ENCODE data around the gene MYOM1. TPM values are rescaled to one million over a fixed set of nuclear protein-coding genes. Genes with fewer than 3 reads are reported as not detected.

The MYOM1 gene
- total RNA-seq, 1 donor from 2014 or later: 1.2 TPM

DNA sequence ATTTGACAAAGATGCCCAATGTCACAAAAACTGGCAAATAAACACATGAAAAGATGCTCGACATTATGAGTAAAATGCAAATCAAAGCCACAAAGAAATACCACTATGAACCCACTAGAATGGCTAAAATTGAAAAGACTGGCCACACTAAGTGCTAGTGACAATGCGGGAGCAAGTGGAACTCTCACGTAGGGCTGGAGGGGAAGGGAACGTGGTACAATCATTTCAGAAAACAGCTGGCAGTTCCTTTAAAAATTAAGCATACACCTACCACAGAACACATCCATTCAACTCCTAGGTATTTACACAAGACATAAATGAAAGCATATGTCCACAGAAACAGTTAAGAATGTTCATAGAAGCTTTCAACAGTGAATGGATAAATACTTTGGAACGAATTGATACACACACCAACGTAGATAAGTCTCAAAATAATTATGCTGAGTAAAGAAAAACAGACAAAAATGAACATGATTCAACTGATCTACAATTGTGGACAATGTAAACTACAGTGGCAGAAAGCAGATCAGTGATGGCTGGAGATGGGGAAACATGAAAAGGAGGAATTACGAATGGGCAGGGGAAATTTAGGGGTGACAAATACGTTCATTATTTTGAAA is 71.7 kb downstream of the MYOM1 start:
- TF ChIP-seq POLR2A (IDR thresholded peaks at IDR 0.05) (no peak), POLR2AphosphoS5 (IDR thresholded peaks at IDR 0.05; ENCODE audit: insufficient read depth in 1 of 2, low read depth in 1 of 2) (no peak)
- TF ChIP-seq, protein P1, sequence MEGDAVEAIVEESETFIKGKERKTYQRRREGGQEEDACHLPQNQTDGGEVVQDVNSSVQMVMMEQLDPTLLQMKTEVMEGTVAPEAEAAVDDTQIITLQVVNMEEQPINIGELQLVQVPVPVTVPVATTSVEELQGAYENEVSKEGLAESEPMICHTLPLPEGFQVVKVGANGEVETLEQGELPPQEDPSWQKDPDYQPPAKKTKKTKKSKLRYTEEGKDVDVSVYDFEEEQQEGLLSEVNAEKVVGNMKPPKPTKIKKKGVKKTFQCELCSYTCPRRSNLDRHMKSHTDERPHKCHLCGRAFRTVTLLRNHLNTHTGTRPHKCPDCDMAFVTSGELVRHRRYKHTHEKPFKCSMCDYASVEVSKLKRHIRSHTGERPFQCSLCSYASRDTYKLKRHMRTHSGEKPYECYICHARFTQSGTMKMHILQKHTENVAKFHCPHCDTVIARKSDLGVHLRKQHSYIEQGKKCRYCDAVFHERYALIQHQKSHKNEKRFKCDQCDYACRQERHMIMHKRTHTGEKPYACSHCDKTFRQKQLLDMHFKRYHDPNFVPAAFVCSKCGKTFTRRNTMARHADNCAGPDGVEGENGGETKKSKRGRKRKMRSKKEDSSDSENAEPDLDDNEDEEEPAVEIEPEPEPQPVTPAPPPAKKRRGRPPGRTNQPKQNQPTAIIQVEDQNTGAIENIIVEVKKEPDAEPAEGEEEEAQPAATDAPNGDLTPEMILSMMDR (IDR thresholded peaks at IDR 0.05): no peak
- DNase-seq (ENCODE audit: extremely low spot score in 2 of 2): no peak

DNA sequence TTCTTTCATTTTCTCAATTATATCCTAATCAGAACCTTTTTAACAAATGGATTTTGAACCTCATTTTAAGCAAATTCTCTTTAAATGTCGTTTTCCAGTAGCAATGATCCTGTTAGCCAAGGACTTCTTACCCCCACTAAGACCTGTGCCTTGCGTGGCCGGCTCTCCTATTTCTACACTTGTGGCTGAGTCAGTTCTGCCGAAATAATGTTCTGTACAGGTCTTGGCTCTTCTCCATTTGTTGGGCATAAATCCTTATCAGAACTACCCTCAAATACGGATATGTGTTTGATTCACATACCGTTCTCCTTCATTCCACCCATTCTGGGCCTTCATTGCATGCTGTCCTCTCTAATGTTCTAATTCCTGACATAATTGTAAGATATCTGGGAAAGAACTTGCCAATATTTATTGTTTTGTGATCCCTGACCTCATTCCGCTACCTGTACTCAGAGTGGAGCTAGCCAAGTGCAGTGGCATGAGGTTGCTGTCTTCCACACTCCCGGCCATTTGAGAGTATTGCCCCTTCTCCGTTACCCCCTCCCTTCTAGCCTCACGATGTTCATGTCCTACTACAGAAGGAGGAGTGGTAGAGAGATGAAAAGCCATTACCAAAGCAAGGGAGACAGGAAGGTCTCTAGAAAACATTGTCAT is 78.7 kb downstream of the MYOM1 start:
- no peak for DNase-seq (ENCODE audit: extremely low spot score in 2 of 2)
- Histone ChIP-seq H3K36me3 (no peaks in the 10 kb centered on the region), H3K4me3 (no peak overlapping the region), H3K27ac (no peak overlapping the region), H3K9me3 (no peaks in the 10 kb centered on the region), H3K4me1 (no peaks in the 10 kb centered on the region), H3K27me3 (no peaks in the 10 kb centered on the region)
- TF ChIP-seq POLR2A (IDR thresholded peaks at IDR 0.05) (no peak), POLR2AphosphoS5 (IDR thresholded peaks at IDR 0.05; ENCODE audit: insufficient read depth in 1 of 2, low read depth in 1 of 2) (no peak)
- TF ChIP-seq, protein P1 (IDR thresholded peaks at IDR 0.05): no peak
- intact Hi-C loops (cut with DNase I): no loop called here

More for the DNA sequence above, 71.7 kb downstream of the MYOM1 start:
- no peaks in the 10 kb centered on the region for H3K27me3 ChIP-seq
- H3K36me3 ChIP-seq: no peaks in the 10 kb centered on the region
- no peak overlapping the region for H3K4me3 ChIP-seq
- H3K4me1 ChIP-seq: no peaks in the 10 kb centered on the region
- intact Hi-C loops (cut with DNase I): no loop called here
- no peak overlapping the region for H3K27ac ChIP-seq
- no peaks in the 10 kb centered on the region for H3K9me3 ChIP-seq

DNA sequence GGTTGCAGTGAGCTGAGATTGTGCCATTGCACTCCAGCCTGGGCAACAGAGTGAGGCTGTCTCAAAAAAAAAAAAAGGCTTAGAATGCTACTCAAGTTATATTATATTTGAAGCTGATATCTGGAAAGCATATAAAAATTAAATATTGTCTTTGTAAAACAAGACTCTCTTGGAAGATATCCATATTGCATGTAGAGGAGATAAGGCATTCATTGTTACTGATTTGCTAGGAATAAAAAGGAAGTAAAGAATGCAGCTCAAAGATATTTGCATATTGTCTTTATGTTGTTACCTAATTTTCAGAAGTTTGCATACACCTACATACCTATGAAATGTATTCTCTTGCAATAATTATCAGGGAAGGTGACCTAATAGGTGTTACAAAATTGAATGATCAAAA is 79.4 kb downstream of the MYOM1 start:
- Histone ChIP-seq H3K36me3 (no peaks in the 10 kb centered on the region), H3K9me3 (no peaks in the 10 kb centered on the region), H3K4me1 (no peaks in the 10 kb centered on the region), H3K27ac (no peak overlapping the region), H3K27me3 (no peaks in the 10 kb centered on the region), H3K4me3 (no peak overlapping the region)
- intact Hi-C loops (cut with DNase I): no loop called here
- no peak for DNase-seq (ENCODE audit: extremely low spot score in 2 of 2)
- TF ChIP-seq POLR2A (IDR thresholded peaks at IDR 0.05) (no peak), POLR2AphosphoS5 (IDR thresholded peaks at IDR 0.05; ENCODE audit: insufficient read depth in 1 of 2, low read depth in 1 of 2) (no peak)
- TF ChIP-seq, protein P1 (IDR thresholded peaks at IDR 0.05): no peak

DNA sequence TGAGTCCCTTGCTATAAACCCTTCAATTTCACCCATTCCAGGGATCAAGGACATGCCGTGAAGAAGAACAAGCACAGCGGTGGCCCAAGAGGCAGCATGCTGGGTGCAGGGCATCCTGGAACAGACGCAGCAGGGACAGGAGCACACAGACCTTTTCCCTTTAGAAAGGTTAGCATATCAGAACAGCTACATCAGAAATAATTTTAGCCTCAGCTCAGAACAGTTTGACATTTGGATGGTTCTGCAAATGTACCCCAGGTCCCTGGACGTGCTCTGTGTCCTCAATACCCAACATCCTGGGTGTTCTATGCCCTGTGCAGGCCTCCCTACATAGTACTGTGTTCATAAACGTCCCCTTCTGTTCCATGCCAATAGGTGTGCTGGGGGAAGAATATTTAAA is 80.4 kb downstream of the MYOM1 start:
- no peak overlapping the region for H3K27ac ChIP-seq
- TF ChIP-seq POLR2AphosphoS5 (IDR thresholded peaks at IDR 0.05; ENCODE audit: insufficient read depth in 1 of 2, low read depth in 1 of 2) (no peak), POLR2A (IDR thresholded peaks at IDR 0.05) (no peak)
- TF ChIP-seq, protein P1 (IDR thresholded peaks at IDR 0.05): no peak
- H3K4me1 ChIP-seq: no peaks in the 10 kb centered on the region
- H3K27me3 ChIP-seq: no peaks in the 10 kb centered on the region
- intact Hi-C loops (cut with DNase I): loop anchor here (10.0 kb wide), 1 partner anchor 205 kb away; no protein-coding TSS in a partner anchor
- no peak overlapping the region for H3K4me3 ChIP-seq
- no peak for DNase-seq (ENCODE audit: extremely low spot score in 2 of 2)
- no peaks in the 10 kb centered on the region for H3K36me3 ChIP-seq
- H3K9me3 ChIP-seq: no peaks in the 10 kb centered on the region
